GM19238 (cell line): ENCODE data around the gene CARD14.
"Not testable (repeated sequence)": the region's sequence is repeated elsewhere in the genome, so short reads cannot be mapped to it uniquely, and the experiment has no call there.

ENCODE experiments used
- DNase-seq: peaks from one replicate; pipeline ENCODE4 v3.0.0; 2011; ENCODE audit warnings: low spot score; ENCODE audit not compliant: insufficient read length

The CARD14 gene

GRCh38 chr17:80223838-80224497 is 54.1 kb downstream of the CARD14 start:
- no peak for DNase-seq

DNA sequence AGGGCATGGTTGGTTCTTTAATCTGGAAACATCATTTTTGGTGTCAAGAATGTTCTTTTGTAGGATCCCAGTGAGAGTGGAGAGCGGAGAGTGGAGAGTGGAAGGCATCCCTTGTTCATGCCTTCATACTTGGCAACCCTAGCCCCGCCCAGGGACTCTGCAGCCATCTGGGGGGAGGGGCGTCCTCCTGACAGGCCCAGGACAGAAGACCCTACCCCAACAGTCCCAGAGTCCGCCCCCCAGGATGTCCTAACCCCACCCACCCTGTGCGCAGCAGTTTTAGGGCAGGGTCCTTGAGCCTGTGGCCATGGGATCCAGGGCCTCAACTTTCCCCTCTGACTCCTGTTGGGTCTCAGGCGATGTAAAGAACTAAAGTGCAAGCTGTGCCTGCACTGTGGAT is 54.9 kb downstream of the CARD14 start:
- DNase-seq = no peak

- DNase-seq = no peak
These were observed 55.4 kb downstream of the CARD14 start for GRCh38 chr17:80225230-80225629.

- no peak for DNase-seq
These were observed 57.3 kb downstream of the CARD14 start for GRCh38 chr17:80227156-80227555.

DNA sequence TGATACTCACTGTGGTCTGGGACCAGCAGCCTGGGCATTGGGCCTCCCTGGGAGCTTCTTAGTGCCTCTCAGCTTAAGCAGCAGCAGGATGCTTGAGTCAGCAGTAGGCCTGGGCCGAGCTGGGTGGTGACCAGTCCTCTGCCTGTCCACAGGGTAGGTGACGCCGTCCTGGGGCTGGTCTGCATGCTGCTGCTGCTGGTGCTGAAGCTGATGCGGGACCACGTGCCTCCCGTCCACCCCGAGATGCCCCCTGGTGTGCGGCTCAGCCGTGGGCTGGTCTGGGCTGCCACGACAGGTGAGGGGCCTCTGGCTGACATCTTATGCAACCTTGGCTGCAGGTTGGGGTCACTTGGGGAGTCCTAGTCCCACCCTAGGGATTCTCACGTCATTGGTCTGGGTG is 57.8 kb downstream of the CARD14 start:
- DNase-seq = no peak

GRCh38 chr17:80228477-80228876 is 58.6 kb downstream of the CARD14 start:
- DNase-seq = no peak

- DNase-seq = no peak
These were observed 59.2 kb downstream of the CARD14 start for GRCh38 chr17:80229011-80229410.

DNA sequence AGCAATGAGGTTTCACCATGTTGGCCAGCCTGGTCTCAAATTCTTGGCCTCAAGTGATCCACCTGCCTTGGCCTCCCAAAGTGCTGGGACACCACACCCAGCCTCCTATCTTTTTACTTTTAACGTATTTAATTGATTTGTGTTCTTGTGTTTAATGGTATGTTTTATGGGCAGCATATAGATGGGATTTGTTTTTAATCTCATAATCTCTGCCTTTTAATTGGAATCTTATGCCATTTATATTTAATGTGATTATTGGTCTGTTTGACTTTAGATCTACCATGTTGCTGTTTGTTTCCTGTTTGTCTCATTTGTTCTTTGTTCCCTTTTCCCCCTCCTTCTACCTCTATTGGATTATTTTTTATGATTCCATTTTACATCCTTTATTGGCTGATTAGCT is 62.6 kb downstream of the CARD14 start:
- DNase-seq = no peak

DNA sequence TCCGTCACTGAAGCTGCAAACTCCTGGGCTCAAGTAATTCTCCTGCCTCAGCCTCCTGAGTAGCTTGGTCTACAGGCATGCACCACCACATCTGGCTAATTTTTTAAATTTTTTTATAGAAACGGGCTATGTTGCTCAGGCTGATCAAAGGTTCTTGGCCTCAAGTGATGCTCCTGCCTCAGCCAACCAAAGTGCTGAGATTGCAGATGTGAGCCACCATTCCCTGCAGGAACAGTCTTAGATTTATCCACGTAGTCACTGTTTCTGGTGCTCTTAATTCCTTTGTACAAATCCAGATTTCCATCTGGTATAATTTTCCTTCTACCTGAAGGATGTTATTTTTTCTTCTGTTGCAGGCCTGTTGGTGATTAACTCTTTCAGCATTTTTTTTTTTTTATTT is 63.4 kb downstream of the CARD14 start:
- no peak for DNase-seq

GRCh38 chr17:80236911-80237310 is 67.1 kb downstream of the CARD14 start:
- DNase-seq = no peak

DNA sequence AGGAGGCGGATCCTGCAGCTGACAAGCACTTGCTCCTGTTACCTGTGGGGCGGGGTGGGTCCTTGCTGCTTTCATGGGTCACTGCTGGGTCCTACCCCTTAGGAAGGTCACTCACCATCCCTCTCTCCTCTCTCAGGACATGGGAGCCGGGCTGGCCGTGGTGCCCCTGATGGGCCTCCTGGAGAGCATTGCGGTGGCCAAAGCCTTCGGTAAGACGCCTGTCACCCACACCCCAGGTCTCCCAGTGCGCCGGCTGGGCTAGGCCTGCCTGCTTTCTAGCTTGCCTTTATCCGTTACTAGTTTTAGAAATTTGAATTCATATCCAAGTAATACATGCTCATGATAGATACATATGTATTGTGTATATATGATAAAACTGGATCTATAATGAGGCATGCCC is 67.6 kb downstream of the CARD14 start:
- DNase-seq = no peak

DNA sequence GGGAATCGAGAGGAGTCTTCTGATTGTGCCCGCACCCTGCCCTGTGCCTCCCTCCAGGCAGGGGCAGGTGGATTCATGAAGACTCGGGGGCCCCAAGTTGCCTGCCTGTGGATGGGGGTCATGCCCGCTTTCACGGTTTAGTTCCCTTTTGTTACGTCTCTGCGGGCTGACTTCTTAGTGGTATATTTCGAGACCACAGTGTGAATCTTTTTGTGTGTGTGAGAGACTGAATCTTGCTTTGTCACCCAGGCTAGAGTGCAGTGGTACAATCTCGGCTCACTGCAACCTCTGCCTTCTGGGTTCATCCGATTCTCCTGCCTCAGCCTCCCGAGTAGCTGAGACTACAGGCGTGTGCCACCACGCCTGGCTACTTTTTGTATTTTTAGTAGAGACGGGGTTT is 72.7 kb downstream of the CARD14 start:
- DNase-seq = no peak

- DNase-seq = no peak
These were observed 74.0 kb downstream of the CARD14 start for GRCh38 chr17:80243526-80244433.

- not testable (repeated sequence) for DNase-seq
These were observed 74.6 kb downstream of the CARD14 start for GRCh38 chr17:80244448-80244847.

GRCh38 chr17:80244871-80245509 is 75.2 kb downstream of the CARD14 start:
- DNase-seq = no peak

GRCh38 chr17:80245566-80246265 is 75.9 kb downstream of the CARD14 start:
- no peak for DNase-seq

- no peak for DNase-seq
These were observed 76.4 kb downstream of the CARD14 start for GRCh38 chr17:80246266-80246681.

- no peak for DNase-seq
These were observed 76.9 kb downstream of the CARD14 start for GRCh38 chr17:80246726-80247125.

DNA sequence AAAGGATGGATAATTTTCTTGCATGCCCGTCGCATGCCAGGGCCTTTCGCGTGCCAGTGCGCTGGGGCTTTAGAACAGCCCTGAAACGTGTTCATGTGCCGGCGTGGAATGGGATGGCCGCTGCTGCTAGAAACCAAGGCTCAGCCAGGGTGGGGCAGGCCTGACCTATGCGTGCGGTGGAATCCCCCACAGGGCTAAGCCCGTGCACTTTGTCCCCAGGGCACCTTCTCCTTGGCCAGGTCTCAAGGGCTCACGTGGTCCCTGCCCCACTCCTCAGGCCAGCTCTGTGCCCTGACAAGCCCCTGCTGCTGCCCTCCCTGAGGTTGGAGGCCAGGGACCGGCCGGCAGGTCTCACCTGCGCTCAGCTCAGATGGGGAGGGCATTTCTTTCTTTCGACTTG is 77.7 kb downstream of the CARD14 start:
- DNase-seq = no peak

- no peak for DNase-seq
These were observed 78.4 kb downstream of the CARD14 start for GRCh38 chr17:80248001-80248893.
